H9 (cell line): ENCODE results near the gene SORCS2. TPM values are rescaled to one million over a fixed set of nuclear protein-coding genes. Genes with fewer than 3 reads are reported as not detected.
A peak's percentile ranks its signal among the peaks of the same experiment; 100 is the strongest.

Experiments
- DNase-seq: peaks from one replicate; pipeline ENCODE4 v3.0.0-alpha.2; 2017
- H2AFZ ChIP-seq: one replicate; pipeline ENCODE4 v1.6.1; 2013; ENCODE audit warnings: mild to moderate bottlenecking, low read length, control low read depth, moderate library complexity
- H2AK5ac ChIP-seq: 2 replicates; pipeline ENCODE4 v1.6.1; 2013; ENCODE audit warnings: low read length, control low read depth, mixed read lengths; ENCODE audit not compliant: insufficient read length
- H2BK120ac ChIP-seq: one replicate; pipeline ENCODE4 v1.6.1; 2013; ENCODE audit warnings: low read depth, mild to moderate bottlenecking, low read length, control low read depth, inconsistent platforms; ENCODE audit not compliant: poor library complexity, severe bottlenecking
- H2BK12ac ChIP-seq: 2 replicates; pipeline ENCODE4 v1.6.1; 2013; ENCODE audit warnings: low read length, control low read depth, mixed read lengths, low read depth; ENCODE audit not compliant: insufficient read length
- H2BK15ac ChIP-seq: 2 replicates; pipeline ENCODE4 v1.6.1; 2013; ENCODE audit warnings: low read depth, low read length, control low read depth
- H2BK20ac ChIP-seq: one replicate; pipeline ENCODE4 v1.6.1; 2013; ENCODE audit warnings: low read depth, mild to moderate bottlenecking, low read length, control low read depth, inconsistent platforms; ENCODE audit not compliant: poor library complexity, severe bottlenecking
- H2BK5ac ChIP-seq: 2 replicates; pipeline ENCODE4 v1.6.1; 2013; ENCODE audit warnings: low read length, control low read depth, mixed read lengths; ENCODE audit not compliant: insufficient read length
- H3K14ac ChIP-seq: 2 replicates; pipeline ENCODE4 v1.6.1; 2013; ENCODE audit warnings: low read length, control low read depth; ENCODE audit not compliant: insufficient read depth
- H3K18ac ChIP-seq: 2 replicates; pipeline ENCODE4 v1.6.1; 2013; ENCODE audit warnings: low read depth, mild to moderate bottlenecking, mixed read lengths, low read length, control low read depth; ENCODE audit not compliant: insufficient read length
- H3K23ac ChIP-seq: 2 replicates; pipeline ENCODE4 v1.6.1; 2013; ENCODE audit warnings: low read length, control low read depth, mixed read lengths, low read depth; ENCODE audit not compliant: insufficient read length
- H3K23me2 ChIP-seq: 2 replicates; pipeline ENCODE4 v1.6.1; 2013; ENCODE audit warnings: low read depth, mild to moderate bottlenecking, mixed read lengths, low read length, control low read depth; ENCODE audit not compliant: insufficient read length, poor library complexity, severe bottlenecking
- H3K27ac ChIP-seq: 2 replicates; pipeline ENCODE4 v1.5.1; 2013; ENCODE audit warnings: low read length, control low read depth, mixed read lengths, low read depth; ENCODE audit not compliant: insufficient read length
- H3K27me3 ChIP-seq: 2 replicates; pipeline ENCODE4 v1.6.1; 2013; ENCODE audit warnings: low read length, control low read depth, inconsistent platforms; ENCODE audit not compliant: insufficient read depth
- H3K4ac ChIP-seq: 2 replicates; pipeline ENCODE4 v1.6.1; 2013; ENCODE audit warnings: low read depth, mild to moderate bottlenecking, control low read depth, inconsistent platforms, low read length, moderate library complexity
- H3K4me1 ChIP-seq: 2 replicates; pipeline ENCODE4 v1.6.1; 2013; ENCODE audit warnings: low read length, control low read depth, inconsistent platforms; ENCODE audit not compliant: insufficient read depth
- H3K4me2 ChIP-seq: 2 replicates; pipeline ENCODE4 v1.6.1; 2013; ENCODE audit warnings: low read length, control low read depth, mixed read lengths; ENCODE audit not compliant: insufficient read length, insufficient read depth
- H3K56ac ChIP-seq: 2 replicates; pipeline ENCODE4 v1.6.1; 2013; ENCODE audit warnings: low read depth, mild to moderate bottlenecking, mixed read lengths, low read length, control low read depth; ENCODE audit not compliant: insufficient read length
- H3K79me1 ChIP-seq: 2 replicates; pipeline ENCODE4 v1.6.1; 2013; ENCODE audit warnings: low read depth, mild to moderate bottlenecking, moderate library complexity, low read length, control low read depth, inconsistent platforms; ENCODE audit not compliant: insufficient read depth, poor library complexity, severe bottlenecking
- H3K79me2 ChIP-seq: 2 replicates; pipeline ENCODE4 v1.6.1; 2013; ENCODE audit warnings: low read length, control low read depth, inconsistent platforms; ENCODE audit not compliant: insufficient read depth
- H3K9ac ChIP-seq: 2 replicates; pipeline ENCODE4 v1.6.1; 2013; ENCODE audit warnings: low read length, control low read depth, mixed read lengths; ENCODE audit not compliant: insufficient read length; ENCODE audit errors: extremely low read depth
- H3K9me3 ChIP-seq: one replicate; pipeline ENCODE4 v1.6.1; 2013; ENCODE audit warnings: low read depth, low read length, inconsistent platforms; ENCODE audit not compliant: control insufficient read depth
- H3T11ph ChIP-seq: one replicate; pipeline ENCODE4 v1.6.1; 2013; ENCODE audit warnings: mild to moderate bottlenecking, low read length, control low read depth, inconsistent platforms
- H4K20me1 ChIP-seq: one replicate; pipeline ENCODE4 v1.6.1; 2013; ENCODE audit not compliant: control insufficient read depth, insufficient read length, insufficient read depth
- H4K5ac ChIP-seq: 2 replicates; pipeline ENCODE4 v1.6.1; 2013; ENCODE audit warnings: low read depth, mild to moderate bottlenecking, mixed read lengths, low read length, control low read depth; ENCODE audit not compliant: insufficient read length
- H4K8ac ChIP-seq: replicated peaks from 2 replicates; pipeline ENCODE4 v1.6.1; 2013; ENCODE audit warnings: low read length, control low read depth, mixed read lengths, low read depth; ENCODE audit not compliant: insufficient read length
- H4K91ac ChIP-seq: 2 replicates; pipeline ENCODE4 v1.6.1; 2013; ENCODE audit warnings: low read depth, mild to moderate bottlenecking, moderate library complexity, mixed read lengths, low read length, control low read depth; ENCODE audit not compliant: insufficient read length
- H3K27ac Mint-ChIP-seq, 3 experiments: 2 replicates in 2 of 3; 3 replicates in 1 of 3; pipeline ENCODE4 v1.8.0; 2020 to 2021; ENCODE audit warnings: mixed read lengths in 3 of 3, mild to moderate bottlenecking in 1 of 3, moderate library complexity in 1 of 3
- H3K27me3 Mint-ChIP-seq: 2 replicates; pipeline ENCODE4 v1.8.0; 2021; ENCODE audit warnings: low read depth, mild to moderate bottlenecking, moderate library complexity, mixed read lengths
- H3K36me3 Mint-ChIP-seq, 3 experiments: 2 replicates in 2 of 3; 3 replicates in 1 of 3; pipeline ENCODE4 v1.8.0; 2020 to 2021; ENCODE audit warnings: low read depth in 3 of 3, mixed read lengths in 3 of 3; ENCODE audit not compliant: insufficient read depth in 1 of 3
- H3K4me1 Mint-ChIP-seq, 2 experiments: 2 replicates each; pipeline ENCODE4 v1.8.0; 2020; ENCODE audit warnings: mixed read lengths in 2 of 2
- H3K4me3 Mint-ChIP-seq, 2 experiments: 2 replicates in 1 of 2; 3 replicates in 1 of 2; pipeline ENCODE4 v1.8.0; 2020 to 2021; ENCODE audit warnings: mild to moderate bottlenecking in 2 of 2, mixed read lengths in 2 of 2, moderate library complexity in 1 of 2
- H3K9me3 Mint-ChIP-seq, 2 experiments: 2 replicates in 1 of 2; 3 replicates in 1 of 2; pipeline ENCODE4 v1.8.0; 2020; ENCODE audit warnings: mild to moderate bottlenecking in 2 of 2, mixed read lengths in 2 of 2, moderate library complexity in 1 of 2
- WGBS: extraction: QIAGEN DNeasy Blood & Tissue Kit; methylation state at CpG from one replicate; pipeline ENCODE4 v1.1.7; 2013; ENCODE audit warnings: missing lambda C conversion rate, low lambda C conversion rate, mixed read lengths; ENCODE audit not compliant: insufficient read length; ENCODE audit errors: extremely low coverage; 5-methylcytosine and 5-hydroxymethylcytosine counted together
- total RNA-seq: library from RNA; stranded (reverse); gene quantifications from 2 replicates; pipeline ENCODE4 v1.2.1, GENCODE V29; 2021
- TF ChIP-seq, protein P1 (sequence below): fragments of 200-600 bp; sonication (generic); conservative IDR thresholded peaks from 3 replicates; pipeline ENCODE4 v1.8.0; 2021; ENCODE audit warnings: antibody characterized with exemption, mild to moderate bottlenecking

Gene SORCS2
- total RNA-seq, 1 experiment from 2014 or later = 0.57 TPM

GRCh38 chr4:7379186-7379585 lies 186.8 kb downstream of the SORCS2 start:
- no peaks in the 10 kb centered on the region for H3K23me2 ChIP-seq
- H2BK5ac ChIP-seq = no peak overlapping the region
- TF ChIP-seq, protein P1, sequence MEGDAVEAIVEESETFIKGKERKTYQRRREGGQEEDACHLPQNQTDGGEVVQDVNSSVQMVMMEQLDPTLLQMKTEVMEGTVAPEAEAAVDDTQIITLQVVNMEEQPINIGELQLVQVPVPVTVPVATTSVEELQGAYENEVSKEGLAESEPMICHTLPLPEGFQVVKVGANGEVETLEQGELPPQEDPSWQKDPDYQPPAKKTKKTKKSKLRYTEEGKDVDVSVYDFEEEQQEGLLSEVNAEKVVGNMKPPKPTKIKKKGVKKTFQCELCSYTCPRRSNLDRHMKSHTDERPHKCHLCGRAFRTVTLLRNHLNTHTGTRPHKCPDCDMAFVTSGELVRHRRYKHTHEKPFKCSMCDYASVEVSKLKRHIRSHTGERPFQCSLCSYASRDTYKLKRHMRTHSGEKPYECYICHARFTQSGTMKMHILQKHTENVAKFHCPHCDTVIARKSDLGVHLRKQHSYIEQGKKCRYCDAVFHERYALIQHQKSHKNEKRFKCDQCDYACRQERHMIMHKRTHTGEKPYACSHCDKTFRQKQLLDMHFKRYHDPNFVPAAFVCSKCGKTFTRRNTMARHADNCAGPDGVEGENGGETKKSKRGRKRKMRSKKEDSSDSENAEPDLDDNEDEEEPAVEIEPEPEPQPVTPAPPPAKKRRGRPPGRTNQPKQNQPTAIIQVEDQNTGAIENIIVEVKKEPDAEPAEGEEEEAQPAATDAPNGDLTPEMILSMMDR = no peak
- H4K91ac ChIP-seq = no peak overlapping the region
- no peaks in the 10 kb centered on the region for H3K4me1 ChIP-seq
- H3K9ac ChIP-seq = no peak overlapping the region
- DNase-seq = no peak
- H3K79me2 ChIP-seq = no peaks in the 10 kb centered on the region
- no peak overlapping the region for H2BK120ac ChIP-seq
- no peak overlapping the region for H2AFZ ChIP-seq
- H3K9me3 Mint-ChIP-seq = no peaks in the 10 kb centered on the region
- H2BK15ac ChIP-seq = no peak overlapping the region
- no peak overlapping the region for H4K8ac ChIP-seq
- no peaks in the 10 kb centered on the region for H3K27me3 ChIP-seq
- H3K14ac ChIP-seq = no peak overlapping the region; the same call in 1 of the 2 replicates
- 0 out of 7 replicates have a peak overlapping the region, but pooled peaks of 1 of the 3 experiments have one; percentile 35 for H3K27ac Mint-ChIP-seq
- H3K36me3 Mint-ChIP-seq = no peaks in the 10 kb centered on the region
- H2BK12ac ChIP-seq = no peak overlapping the region
- H3K4ac ChIP-seq = no peak overlapping the region
- H3K4me1 Mint-ChIP-seq = 0 out of 4 replicates have a peak, but pooled peaks cover 0 to 2% of the 10 kb centered on the region in 2 experiments
- no peaks in the 10 kb centered on the region for H3K79me1 ChIP-seq
- no peak overlapping the region for H3K18ac ChIP-seq
- H3K4me3 Mint-ChIP-seq = no peak overlapping the region
- H3T11ph ChIP-seq = no peak overlapping the region
- H3K27me3 Mint-ChIP-seq = peaks cover 3% of the 10 kb centered on the region
- H3K23ac ChIP-seq = no peak overlapping the region
- H4K5ac ChIP-seq = no peak overlapping the region
- no peak overlapping the region for H2AK5ac ChIP-seq
- no peaks in the 10 kb centered on the region for H4K20me1 ChIP-seq
- no peak overlapping the region for H3K4me2 ChIP-seq
- WGBS = no CpG with 5 or more reads among the region's 9 CpGs
- H2BK20ac ChIP-seq = no peak overlapping the region
- no peak overlapping the region for H3K27ac ChIP-seq
- H3K56ac ChIP-seq = no peak overlapping the region
- H3K9me3 ChIP-seq = no peaks in the 10 kb centered on the region
